GM21423 (cell line): Measurements from ENCODE around the gene ATP1A1.
A peak's percentile ranks its signal among the peaks of the same experiment; 100 is the strongest.

Experiments used
- ATAC-seq: cut with Tn5 transposase; IDR thresholded peaks from one replicate; pipeline ENCODE4 v1.9.1; 2021; ENCODE audit warnings: mild to moderate bottlenecking, moderate library complexity; ENCODE audit not compliant: unreplicated experiment

Gene ATP1A1

DNA sequence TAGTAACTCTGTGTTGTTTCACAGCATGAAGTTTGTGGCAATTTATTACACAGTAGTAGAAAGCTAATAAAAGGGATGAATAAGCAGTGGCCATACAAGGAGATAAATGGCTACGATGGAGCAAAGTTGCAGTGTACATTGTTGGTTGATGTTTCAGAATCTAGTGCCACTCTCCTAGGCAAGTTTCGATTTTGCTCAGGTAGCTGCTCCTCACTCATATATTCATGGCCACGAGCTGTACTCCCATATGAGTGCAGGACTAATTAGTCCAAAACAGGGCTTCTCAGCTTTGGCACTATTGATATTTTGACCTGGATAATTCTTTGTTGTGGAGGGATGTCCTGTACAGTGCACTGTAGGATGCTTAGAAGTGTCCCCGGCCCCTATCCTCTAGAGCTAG is 30.0 kb upstream of the ATP1A1 start:
- ATAC-seq, result no peak

DNA sequence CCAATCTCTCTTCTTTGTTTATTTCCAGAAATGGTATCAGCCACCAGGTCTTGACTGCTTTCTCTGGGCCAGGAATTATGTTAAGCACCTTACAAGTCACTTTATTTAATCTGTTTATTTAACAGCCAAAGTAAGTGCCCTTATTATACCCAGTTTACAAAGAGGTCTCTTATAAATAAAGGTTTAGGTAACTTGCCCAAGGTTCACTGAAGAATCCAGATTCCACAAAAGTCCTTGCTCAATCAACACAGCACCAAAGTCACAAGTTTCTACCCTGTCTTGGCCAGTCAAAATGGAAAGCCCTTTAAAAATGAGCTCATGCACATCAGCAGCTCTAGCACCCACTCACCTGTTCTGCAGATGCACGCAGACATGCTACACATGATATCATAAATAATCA is 28.0 kb upstream of the ATP1A1 start:
- no peak for ATAC-seq

GRCh38 chr1:116345843-116346242 is 27.2 kb upstream of the ATP1A1 start:
- ATAC-seq, result no peak

- ATAC-seq, result no peak
These were observed 25.9 kb upstream of the ATP1A1 start for GRCh38 chr1:116346943-116347673.

DNA sequence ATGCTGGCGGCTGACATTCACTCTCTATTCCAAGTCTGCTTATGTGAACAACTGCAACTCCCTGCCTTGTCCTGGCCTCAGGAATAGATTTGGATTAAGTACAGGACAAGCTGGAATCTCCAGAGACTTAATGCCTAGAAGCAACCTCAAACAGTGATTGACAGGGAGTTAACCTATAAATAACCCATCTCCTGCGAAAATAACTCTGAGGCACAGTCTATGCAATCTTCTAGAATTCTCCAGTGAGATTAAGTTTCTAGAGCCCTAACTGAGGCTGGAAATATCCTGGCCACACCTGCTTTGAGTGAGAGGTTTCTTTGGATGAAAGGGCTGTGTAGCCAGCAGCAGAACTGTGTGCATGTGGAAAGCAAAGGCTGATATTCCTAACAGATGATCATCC is 25.3 kb upstream of the ATP1A1 start:
- no peak for ATAC-seq

DNA sequence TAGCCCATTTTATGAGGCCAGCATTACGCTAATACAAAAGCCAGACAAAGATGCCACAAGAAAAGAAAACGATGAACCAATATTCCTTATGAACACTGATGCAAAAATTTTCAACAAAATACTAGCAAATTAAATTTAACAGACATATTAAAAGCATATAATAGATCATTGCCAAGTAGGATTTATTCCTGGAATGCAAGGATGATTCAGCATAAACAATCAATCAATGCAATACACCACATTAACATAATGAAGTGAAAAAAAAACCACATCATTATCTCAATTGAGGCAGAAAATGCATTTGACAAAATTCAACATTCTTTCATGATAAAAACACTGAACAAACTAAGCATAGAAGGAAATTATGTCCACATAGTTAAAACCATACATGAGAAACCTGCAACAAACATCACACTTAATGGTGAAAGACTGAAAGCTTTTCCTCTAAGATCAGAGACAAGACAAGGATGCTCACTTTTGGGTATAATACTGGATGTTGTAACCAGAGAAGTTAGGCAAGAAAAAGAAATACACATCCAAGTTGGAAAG is 22.9 kb upstream of the ATP1A1 start:
- no peak for ATAC-seq

DNA sequence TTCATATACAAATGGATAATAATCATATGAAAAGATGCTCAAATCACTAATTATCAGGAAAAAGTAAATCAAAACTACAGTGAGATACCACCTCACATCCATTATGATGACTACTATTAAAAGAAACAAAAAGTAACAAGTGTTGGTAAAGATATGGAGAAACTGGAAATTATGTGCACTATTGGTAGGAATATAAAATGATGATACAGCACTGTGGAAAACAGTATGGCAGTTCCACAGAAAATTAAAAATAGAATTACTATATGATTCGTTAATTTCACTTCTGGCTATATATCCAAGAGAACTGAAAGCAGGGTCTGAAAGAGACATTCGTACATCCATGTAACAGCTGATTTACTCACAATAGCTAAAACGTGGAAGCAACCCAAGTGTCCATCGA is 21.1 kb upstream of the ATP1A1 start:
- no peak for ATAC-seq

DNA sequence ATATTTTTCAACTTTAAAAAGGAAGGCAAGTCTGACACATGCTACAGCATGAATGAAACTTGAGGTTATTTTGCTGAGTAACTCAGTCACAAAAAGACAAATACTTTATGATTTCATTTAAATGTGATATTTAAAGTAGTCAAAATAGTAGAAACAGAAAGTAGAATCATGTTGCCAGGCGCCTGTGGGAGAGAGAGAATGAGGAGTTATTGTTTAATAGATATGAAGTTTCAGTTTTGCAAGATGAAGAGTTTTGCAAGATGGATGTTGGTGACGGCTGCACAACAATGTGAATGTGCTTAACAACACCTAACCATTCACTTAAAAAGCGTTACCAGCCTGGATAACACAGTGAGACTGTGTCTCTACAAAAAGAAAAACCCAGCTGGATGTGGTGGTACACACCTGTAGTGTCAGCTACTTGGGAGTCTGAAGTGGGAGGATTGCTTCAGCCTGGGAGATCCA is 20.7 kb upstream of the ATP1A1 start:
- ATAC-seq, result peak; percentile 87

DNA sequence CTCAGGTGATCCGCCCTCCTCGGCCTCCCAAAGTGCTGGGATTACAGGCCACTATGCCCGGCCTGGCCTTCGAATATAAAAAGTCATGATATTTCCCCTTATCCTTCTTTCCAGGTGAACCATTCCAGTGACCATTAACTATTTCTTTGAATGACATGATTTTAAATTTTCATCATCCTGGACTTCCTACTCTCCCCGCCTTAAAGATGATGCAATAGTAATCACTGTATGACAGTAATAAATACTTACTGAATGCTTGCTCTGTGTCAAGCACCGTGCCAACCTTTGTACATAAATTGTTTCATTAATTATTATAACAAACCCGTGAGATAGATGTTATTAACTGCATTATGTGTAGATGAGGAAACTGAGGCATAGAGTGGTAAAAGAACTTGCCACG is 19.9 kb upstream of the ATP1A1 start:
- no peak for ATAC-seq

GRCh38 chr1:116356067-116356466 is 17.0 kb upstream of the ATP1A1 start:
- ATAC-seq, result no peak

DNA sequence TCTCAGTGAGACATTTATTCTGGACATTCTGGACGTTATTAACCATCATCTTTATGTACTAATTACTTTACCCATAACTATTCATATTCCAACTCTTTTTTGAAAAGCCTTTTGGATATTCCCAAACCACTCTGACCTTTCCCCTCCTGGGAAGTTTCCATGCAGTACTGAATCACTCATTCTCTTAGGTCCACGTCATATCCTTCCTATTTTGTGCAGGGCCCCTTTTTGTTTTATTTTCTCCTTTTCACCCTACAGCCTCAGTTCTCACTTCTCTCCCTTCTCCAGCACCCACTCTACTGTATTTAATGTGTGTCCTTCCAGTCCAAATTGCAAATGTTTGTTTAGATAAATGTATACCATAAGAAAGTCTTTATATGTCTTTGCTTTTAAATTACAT is 16.4 kb upstream of the ATP1A1 start:
- no peak for ATAC-seq

DNA sequence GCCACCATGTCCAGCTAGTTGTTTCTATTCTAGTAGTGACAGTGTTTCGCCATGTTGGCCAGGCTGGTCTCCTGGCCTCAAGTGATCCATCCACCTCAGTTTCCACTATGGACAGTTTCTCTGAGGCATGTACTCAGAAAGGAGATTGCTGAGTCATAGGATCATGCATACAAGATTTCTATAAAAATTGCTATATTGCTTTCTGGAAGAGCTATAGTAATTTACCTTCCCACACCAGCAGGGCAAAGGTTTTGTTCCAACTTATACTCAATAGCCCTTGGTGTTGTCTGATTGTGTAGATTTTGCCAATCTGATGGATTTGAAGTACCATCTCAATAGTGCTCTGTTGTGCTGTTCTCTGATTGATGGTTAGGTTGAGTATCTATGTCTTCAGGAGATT is 15.6 kb upstream of the ATP1A1 start:
- no peak for ATAC-seq

DNA sequence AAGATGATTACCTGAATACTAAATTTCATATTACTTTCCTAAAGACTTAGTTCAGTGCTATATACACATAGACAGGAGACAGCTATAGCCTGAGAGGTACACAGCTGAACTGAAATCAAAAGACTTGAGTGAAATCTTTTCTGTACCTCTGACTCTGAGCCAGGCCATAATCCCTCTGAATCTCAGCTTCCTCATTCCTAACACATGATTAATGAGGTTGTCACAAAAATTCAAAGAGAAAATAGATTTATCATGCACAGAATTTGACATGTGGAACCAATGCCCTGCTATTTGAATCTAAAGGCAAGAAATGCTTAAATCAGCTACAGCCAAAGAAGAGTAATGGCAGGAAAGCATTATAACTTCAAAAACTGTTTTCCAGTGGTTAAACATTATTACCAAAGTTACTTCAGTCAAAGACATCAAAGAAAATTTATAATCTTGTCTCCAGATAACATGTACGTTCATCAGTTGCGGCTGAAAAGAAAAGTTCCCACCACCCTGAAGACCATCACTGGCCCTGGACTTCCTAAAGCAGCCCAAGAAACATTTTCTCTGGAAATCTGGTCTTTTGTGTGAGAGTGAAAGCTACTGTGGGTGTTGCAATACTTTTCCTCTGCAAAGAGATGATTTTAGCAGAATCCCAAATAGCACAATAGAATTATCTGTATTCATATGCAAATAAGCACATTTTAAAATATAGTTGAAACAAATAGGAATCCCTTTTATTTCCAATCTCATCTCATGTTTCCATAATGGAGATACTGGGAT is 13.8 kb upstream of the ATP1A1 start:
- no peak for ATAC-seq

- ATAC-seq, result no peak
These were observed 13.2 kb upstream of the ATP1A1 start for GRCh38 chr1:116359871-116360270.

DNA sequence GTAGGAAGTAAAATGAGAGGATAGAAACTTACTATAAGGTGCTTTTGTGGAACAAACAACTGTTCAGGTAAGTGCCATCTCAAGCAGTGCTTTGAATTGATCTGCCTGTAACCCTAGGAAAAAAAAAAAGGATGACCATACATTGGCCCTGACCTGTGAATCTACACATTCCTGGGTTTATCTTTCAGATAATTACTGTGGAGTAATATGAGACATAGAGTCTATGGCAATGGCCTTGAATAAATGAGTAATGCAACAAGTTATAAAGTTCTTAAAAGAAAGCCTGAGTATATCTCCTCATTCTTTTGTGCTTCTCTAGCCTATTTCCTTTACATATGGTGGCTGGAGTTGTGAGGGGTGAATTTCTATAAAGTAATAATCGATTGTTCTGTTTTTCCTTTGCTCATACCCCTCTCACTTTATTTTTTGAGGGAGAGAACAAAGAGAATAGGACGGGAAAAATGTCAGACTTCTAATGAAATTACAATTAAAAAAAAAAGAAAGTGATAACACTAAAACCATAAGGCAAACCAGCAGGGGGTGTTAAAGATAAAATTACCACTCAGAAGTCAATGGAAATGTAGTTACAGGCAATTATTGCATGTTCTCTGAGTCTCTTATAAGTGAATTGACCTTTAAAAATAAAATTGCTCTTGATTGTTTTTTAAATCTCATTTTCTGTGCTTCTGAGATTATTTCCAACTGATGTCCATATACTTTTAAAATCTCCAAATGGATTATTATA is 12.4 kb upstream of the ATP1A1 start:
- no peak for ATAC-seq

DNA sequence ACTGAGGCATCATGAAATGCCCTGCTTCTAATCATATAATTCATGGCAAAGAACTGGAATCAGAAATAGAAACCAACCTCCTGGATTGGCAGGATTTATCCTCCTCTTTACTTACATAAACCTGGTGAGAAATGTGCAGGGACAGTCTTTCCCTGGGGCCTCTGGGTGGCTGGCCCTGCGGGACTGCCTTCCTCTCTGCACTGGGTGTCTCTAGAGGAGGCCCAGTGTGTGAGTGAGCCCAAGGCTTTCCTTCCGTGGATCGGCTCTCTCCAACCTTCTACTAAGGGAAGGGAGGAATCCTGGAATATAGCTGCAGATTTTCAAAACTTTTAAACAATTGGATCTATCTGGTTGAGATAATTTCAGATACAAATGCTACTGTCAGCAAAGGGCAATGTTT is 11.4 kb upstream of the ATP1A1 start:
- no peak for ATAC-seq

- no peak for ATAC-seq
These were observed 11.0 kb upstream of the ATP1A1 start for GRCh38 chr1:116362050-116362449.

DNA sequence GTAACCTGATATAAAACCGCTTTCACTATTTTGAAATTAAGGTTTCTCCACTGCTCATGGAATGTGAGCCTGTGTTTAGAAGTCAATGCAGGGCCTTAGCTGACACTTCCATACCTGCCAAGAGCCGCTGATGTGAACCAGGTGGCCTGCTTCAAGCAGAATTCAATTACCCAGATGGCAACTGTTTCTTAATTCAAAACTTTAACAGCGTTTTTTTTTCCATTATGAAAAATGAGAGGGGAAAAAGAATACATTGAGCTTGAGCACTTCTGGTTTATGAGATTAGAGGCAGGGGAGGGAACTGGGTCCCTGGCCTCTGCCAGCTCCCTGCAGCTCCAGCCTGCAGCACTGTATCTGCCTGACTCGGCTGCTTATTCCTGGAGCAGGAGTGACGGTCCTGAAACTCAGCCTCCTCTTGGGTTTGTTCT is 7.7 kb upstream of the ATP1A1 start:
- ATAC-seq, result no peak

GRCh38 chr1:116365857-116366256 is 7.2 kb upstream of the ATP1A1 start:
- no peak for ATAC-seq

- ATAC-seq, result no peak
These were observed 5.6 kb upstream of the ATP1A1 start for GRCh38 chr1:116367256-116367945.

DNA sequence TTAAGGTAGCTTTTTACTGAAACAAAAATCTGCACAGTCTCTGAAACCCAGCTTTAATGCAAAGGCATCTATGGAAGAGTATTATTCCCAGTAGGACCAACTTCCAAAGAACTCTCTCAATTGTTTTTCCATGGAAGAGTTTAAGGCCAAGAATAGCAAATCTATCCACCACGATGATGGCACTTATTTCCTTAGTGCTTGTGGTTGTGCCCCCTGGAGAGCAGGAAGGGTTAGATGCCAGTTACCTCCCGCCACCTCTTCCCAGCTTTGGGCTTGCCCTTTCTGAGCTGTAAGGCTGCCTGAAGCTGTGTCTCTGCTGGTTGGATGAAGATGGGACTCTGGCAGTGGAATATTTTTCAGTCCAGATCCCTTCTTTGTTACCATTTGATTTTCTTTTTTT is 4.8 kb upstream of the ATP1A1 start:
- ATAC-seq, result no peak
